Gastrocnemius medialis (tissue), 4 donors: Measurements from ENCODE around the gene MBD5. TPM values are rescaled to one million over a fixed set of nuclear protein-coding genes. Genes with fewer than 3 reads are reported as not detected.

ENCODE experiments used
- ATAC-seq, 2 donors: fragments of 150-250 bp; one replicate each; pipeline ENCODE4 v1.9.1; 2016
- DNase-seq, 2 donors: peaks; one replicate each; pipeline ENCODE4 v3.0.0-alpha.2; 2019
- H3K27ac ChIP-seq, 4 donors: fragments of 200-600 bp; sonication (generic); 1 replicate in 1 of 4; 2 replicates in 3 of 4; pipeline ENCODE4 v1.5.1; 2016 to 2018; ENCODE audit warnings: mild to moderate bottlenecking in 2 of 4, moderate library complexity in 1 of 4
- H3K27me3 ChIP-seq, 3 donors: fragments of 200-600 bp; sonication (generic) in 2 of 3; 1 replicate in 1 of 3; 2 replicates in 2 of 3; pipeline versions ENCODE4 v1.5.1 to v1.6.0; 2016 to 2019; ENCODE audit warnings: mild to moderate bottlenecking in 1 of 3, moderate library complexity in 1 of 3
- H3K36me3 ChIP-seq, 2 donors: fragments of 200-600 bp; sonication (generic) in 1 of 2; one replicate each; pipeline ENCODE4 v1.5.1; 2017 to 2018
- H3K4me1 ChIP-seq, 2 donors: fragments of 200-600 bp; sonication (generic) in 1 of 2; one replicate each; pipeline ENCODE4 v1.5.1; 2016 to 2017; ENCODE audit warnings: mild to moderate bottlenecking in 2 of 2
- H3K4me3 ChIP-seq, 4 donors: fragments of 200-600 bp; sonication (generic) in 3 of 4; 1 replicate in 1 of 4; 2 replicates in 3 of 4; pipeline ENCODE4 v1.5.1; 2016 to 2019; ENCODE audit warnings: mild to moderate bottlenecking in 2 of 4
- H3K9me3 ChIP-seq, 3 donors: fragments of 200-600 bp; sonication (generic) in 2 of 3; 1 replicate in 1 of 3; 2 replicates in 2 of 3; pipeline ENCODE4 v1.5.1; 2016 to 2019
- CTCF ChIP-seq, 5 experiments: fragments of 450-650 bp in 3 of 5; fragments of 200-600 bp in 2 of 5; sonication (generic) in 2 of 5; IDR thresholded peaks in 4 of 5; conservative IDR thresholded peaks in 1 of 5; 1 replicate in 4 of 5; 2 replicates in 1 of 5; pipeline ENCODE4 v1.5.1; 2016 to 2019; ENCODE audit warnings: antibody characterized with exemption in 5 of 5, mild to moderate bottlenecking in 3 of 5, moderate library complexity in 3 of 5
- POLR2A ChIP-seq, 2 donors: fragments of 450-650 bp; IDR thresholded peaks; one replicate each; pipeline ENCODE4 v1.6.1; 2017; ENCODE audit warnings: antibody characterized with exemption in 2 of 2, mild to moderate bottlenecking in 2 of 2, moderate library complexity in 2 of 2
- in situ Hi-C, 4 donors: fragments of 200-750 bp; cut with MboI; loops; one replicate each; pipeline versions ENCODE4 v1.15.0 to v1.8.0; 2017; ENCODE audit warnings: low sequenced_read_pairs in 4 of 4
- intact Hi-C: fragments of 100-400 bp; cut with DNase I; formaldehyde crosslinking; loops from one replicate; pipeline ENCODE4 v1.15.1; 2023; ENCODE audit warnings: low total_unique reads
- total RNA-seq, 4 donors: library from RNA; depleted of rRNA; stranded (reverse); fragments of >200 nt; gene quantifications; one replicate each; pipeline versions ENCODE4 v1.1.0 to v1.2.3, GENCODE V29; 2016

The MBD5 gene
- total RNA-seq, 4 donors from 2014 or later: 15.2 to 27.2 (median 15.5) TPM

DNA sequence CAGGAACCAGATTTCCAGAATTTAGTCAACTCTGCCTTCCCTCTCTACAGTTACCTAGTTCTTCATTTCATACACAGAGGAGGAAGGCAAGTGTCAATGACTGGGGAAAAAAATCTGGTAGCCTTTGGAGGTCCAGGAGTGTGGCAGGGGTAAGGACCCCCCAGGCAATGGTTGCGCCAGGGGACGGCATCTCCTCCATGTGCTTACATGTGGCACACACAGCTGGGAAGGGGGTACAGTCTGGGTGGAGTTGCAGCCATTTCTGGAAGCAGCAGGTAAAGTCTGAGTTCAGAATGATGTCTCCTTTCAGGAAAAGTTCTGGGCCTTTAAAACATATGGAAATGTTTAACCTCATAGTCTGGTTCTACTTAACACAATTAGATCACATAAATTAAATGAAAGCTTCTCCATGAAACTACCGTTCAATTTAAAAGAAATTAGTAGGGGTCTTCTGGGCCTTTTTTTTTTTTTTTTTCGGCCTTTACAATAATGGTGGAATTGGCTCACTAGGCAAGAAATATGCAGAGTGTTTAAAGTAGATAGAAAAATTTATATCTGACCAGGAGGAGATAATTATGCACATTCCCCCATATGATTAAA is 470.0 kb downstream of the MBD5 start:
- no peak for TF ChIP-seq POLR2A (IDR thresholded peaks at IDR 0.05)
- TF ChIP-seq CTCF (IDR thresholded peaks at IDR 0.05 in 4 of 5, conservative IDR thresholded peaks at IDR 0.05 in 1 of 5): no peak
- Histone ChIP-seq H3K27ac (no peak overlapping the region), H3K4me3 (no peak overlapping the region), H3K36me3 (no peaks in the 10 kb centered on the region), H3K27me3 (no peaks in the 10 kb centered on the region), H3K4me1 (no peaks in the 10 kb centered on the region), H3K9me3 (no peaks in the 10 kb centered on the region)
- in situ Hi-C loops: loop anchor here in 1 of 4 donors (10.0 kb wide), 1 partner anchor 556 kb away; no protein-coding TSS in a partner anchor
- intact Hi-C loops: no loop called here
- no peak for ATAC-seq
- DNase-seq: no peak

DNA sequence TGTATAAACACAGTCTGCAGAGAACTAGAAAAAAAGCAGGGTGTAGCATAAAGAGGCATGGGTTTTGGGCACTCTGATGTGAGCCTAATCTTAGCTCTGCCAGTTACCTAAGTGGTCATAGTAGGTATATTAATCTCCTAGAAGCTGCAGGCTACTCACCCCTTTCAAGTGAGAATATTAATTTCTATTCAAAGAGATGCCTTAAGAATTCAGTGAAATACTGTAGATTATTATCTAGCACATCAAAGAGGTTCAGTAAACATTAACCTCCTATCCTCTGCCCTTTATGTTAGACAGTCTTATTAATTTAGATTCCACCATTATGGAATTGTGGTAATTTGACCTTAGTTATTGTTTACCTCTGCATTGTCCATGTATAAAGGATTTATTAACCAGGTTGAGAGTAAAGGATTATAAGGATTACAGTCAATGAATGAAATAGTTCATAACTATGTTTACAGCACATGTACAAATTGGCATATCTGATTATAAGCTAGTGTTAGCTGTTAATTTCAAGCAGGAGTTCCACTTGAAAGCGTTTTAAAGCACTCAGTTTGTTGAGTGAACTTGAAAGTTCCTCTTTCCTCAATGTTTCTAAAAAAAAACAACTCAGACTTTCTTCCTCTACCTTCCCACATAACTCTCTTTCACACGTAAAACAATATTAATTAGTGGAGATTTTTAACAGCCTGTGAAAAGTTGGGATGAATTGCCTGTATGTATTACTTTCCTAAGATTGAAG is 473.1 kb downstream of the MBD5 start:
- in situ Hi-C loops: loop anchor here in 1 of 4 donors (10.0 kb wide), 1 partner anchor 559 kb away; no protein-coding TSS in a partner anchor
- H3K27me3 ChIP-seq: no peaks in the 10 kb centered on the region
- intact Hi-C loops: no loop called here
- no peaks in the 10 kb centered on the region for H3K4me1 ChIP-seq
- ATAC-seq: no peak
- no peaks in the 10 kb centered on the region for H3K36me3 ChIP-seq
- TF ChIP-seq POLR2A (IDR thresholded peaks at IDR 0.05) (no peak), CTCF (IDR thresholded peaks at IDR 0.05 in 4 of 5, conservative IDR thresholded peaks at IDR 0.05 in 1 of 5) (no peak)
- no peak overlapping the region for H3K4me3 ChIP-seq
- H3K27ac ChIP-seq: no peak overlapping the region
- no peaks in the 10 kb centered on the region for H3K9me3 ChIP-seq
- no peak for DNase-seq

- Histone ChIP-seq H3K27ac (no peak overlapping the region), H3K27me3 (no peaks in the 10 kb centered on the region), H3K4me3 (no peak overlapping the region), H3K9me3 (no peaks in the 10 kb centered on the region), H3K4me1 (no peaks in the 10 kb centered on the region), H3K36me3 (no peaks in the 10 kb centered on the region)
- DNase-seq (no peak), ATAC-seq (no peak)
- TF ChIP-seq POLR2A (IDR thresholded peaks at IDR 0.05) (no peak), CTCF (IDR thresholded peaks at IDR 0.05 in 4 of 5, conservative IDR thresholded peaks at IDR 0.05 in 1 of 5) (no peak)
- intact Hi-C loops (no loop called here), in situ Hi-C loops (loop anchor here in 1 of 4 donors (10.0 kb wide), 1 partner anchor 561 kb away; no protein-coding TSS in a partner anchor)
Observed at GRCh38 chr2:148495586-148495985, 474.7 kb downstream of the MBD5 start.

DNA sequence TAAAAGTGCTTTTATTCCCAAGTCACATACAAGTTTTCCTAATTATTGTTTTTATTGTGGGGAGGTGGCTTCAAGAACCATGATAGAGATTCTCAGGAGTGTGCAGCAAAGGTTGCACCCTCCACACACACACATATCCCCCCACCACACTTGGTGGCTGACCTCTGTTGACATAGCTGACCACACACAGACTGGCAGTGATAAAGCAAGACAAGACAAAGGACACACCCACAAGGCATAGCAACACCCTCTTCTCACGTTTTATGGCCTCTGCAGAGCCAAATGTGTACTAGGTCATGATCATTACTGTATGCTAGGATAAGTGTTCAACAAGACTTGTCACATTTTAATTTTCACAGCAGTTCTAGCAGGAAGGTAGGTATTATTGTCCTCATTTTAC is 480.7 kb downstream of the MBD5 start:
- TF ChIP-seq CTCF (IDR thresholded peaks at IDR 0.05 in 4 of 5, conservative IDR thresholded peaks at IDR 0.05 in 1 of 5): no peak
- TF ChIP-seq POLR2A (IDR thresholded peaks at IDR 0.05): no peak
- no peaks in the 10 kb centered on the region for H3K36me3 ChIP-seq
- no peak for ATAC-seq
- H3K27me3 ChIP-seq: no peaks in the 10 kb centered on the region
- intact Hi-C loops (no loop called here), in situ Hi-C loops (loop anchor here in 1 of 4 donors (10.0 kb wide), 1 partner anchor 577 kb away; no protein-coding TSS in a partner anchor)
- no peaks in the 10 kb centered on the region for H3K4me1 ChIP-seq
- no peak for DNase-seq
- no peaks in the 10 kb centered on the region for H3K9me3 ChIP-seq
- H3K4me3 ChIP-seq: no peak overlapping the region
- H3K27ac ChIP-seq: no peak overlapping the region
